Gastrocnemius medialis (tissue), 4 donors: ENCODE data around the gene KCMF1. TPM values are rescaled to one million over a fixed set of nuclear protein-coding genes. Genes with fewer than 3 reads are reported as not detected.
A peak's percentile ranks its signal among the peaks of the same experiment; 100 is the strongest.

ENCODE experiments used
- ATAC-seq, 2 donors: fragments of 150-250 bp; one replicate each; pipeline ENCODE4 v1.9.1; 2016
- DNase-seq, 2 donors: peaks; one replicate each; pipeline ENCODE4 v3.0.0-alpha.2; 2019
- H3K27ac ChIP-seq, 4 donors: fragments of 200-600 bp; sonication (generic); 1 replicate in 1 of 4; 2 replicates in 3 of 4; pipeline ENCODE4 v1.5.1; 2016 to 2018; ENCODE audit warnings: mild to moderate bottlenecking in 2 of 4, moderate library complexity in 1 of 4
- H3K27me3 ChIP-seq, 3 donors: fragments of 200-600 bp; sonication (generic) in 2 of 3; 1 replicate in 1 of 3; 2 replicates in 2 of 3; pipeline versions ENCODE4 v1.5.1 to v1.6.0; 2016 to 2019; ENCODE audit warnings: mild to moderate bottlenecking in 1 of 3, moderate library complexity in 1 of 3
- H3K36me3 ChIP-seq, 2 donors: fragments of 200-600 bp; sonication (generic) in 1 of 2; one replicate each; pipeline ENCODE4 v1.5.1; 2017 to 2018
- H3K4me1 ChIP-seq, 2 donors: fragments of 200-600 bp; sonication (generic) in 1 of 2; one replicate each; pipeline ENCODE4 v1.5.1; 2016 to 2017; ENCODE audit warnings: mild to moderate bottlenecking in 2 of 2
- H3K4me3 ChIP-seq, 4 donors: fragments of 200-600 bp; sonication (generic) in 3 of 4; 1 replicate in 1 of 4; 2 replicates in 3 of 4; pipeline ENCODE4 v1.5.1; 2016 to 2019; ENCODE audit warnings: mild to moderate bottlenecking in 2 of 4
- H3K9me3 ChIP-seq, 3 donors: fragments of 200-600 bp; sonication (generic) in 2 of 3; 1 replicate in 1 of 3; 2 replicates in 2 of 3; pipeline ENCODE4 v1.5.1; 2016 to 2019
- CTCF ChIP-seq, 5 experiments: fragments of 450-650 bp in 3 of 5; fragments of 200-600 bp in 2 of 5; sonication (generic) in 2 of 5; IDR thresholded peaks in 4 of 5; conservative IDR thresholded peaks in 1 of 5; 1 replicate in 4 of 5; 2 replicates in 1 of 5; pipeline ENCODE4 v1.5.1; 2016 to 2019; ENCODE audit warnings: antibody characterized with exemption in 5 of 5, mild to moderate bottlenecking in 3 of 5, moderate library complexity in 3 of 5
- POLR2A ChIP-seq, 2 donors: fragments of 450-650 bp; IDR thresholded peaks; one replicate each; pipeline ENCODE4 v1.6.1; 2017; ENCODE audit warnings: antibody characterized with exemption in 2 of 2, mild to moderate bottlenecking in 2 of 2, moderate library complexity in 2 of 2
- in situ Hi-C, 4 donors: fragments of 200-750 bp; cut with MboI; loops; one replicate each; pipeline versions ENCODE4 v1.15.0 to v1.8.0; 2017; ENCODE audit warnings: low sequenced_read_pairs in 4 of 4
- intact Hi-C: fragments of 100-400 bp; cut with DNase I; formaldehyde crosslinking; loops from one replicate; pipeline ENCODE4 v1.15.1; 2023; ENCODE audit warnings: low total_unique reads
- total RNA-seq, 4 donors: library from RNA; depleted of rRNA; stranded (reverse); fragments of >200 nt; gene quantifications; one replicate each; pipeline versions ENCODE4 v1.1.0 to v1.2.3, GENCODE V29; 2016

Gene KCMF1
- total RNA-seq, 4 donors from 2014 or later: 158 to 178 (median 165) TPM

- DNase-seq (no peak), ATAC-seq (no peak)
- in situ Hi-C loops: no loop called here
- no peaks in the 10 kb centered on the region for H3K27me3 ChIP-seq
- H3K27ac ChIP-seq: no peak overlapping the region
- intact Hi-C loops: no loop called here
- H3K4me3 ChIP-seq: no peak overlapping the region
- no peaks in the 10 kb centered on the region for H3K9me3 ChIP-seq
- TF ChIP-seq POLR2A (IDR thresholded peaks at IDR 0.05) (no peak), CTCF (IDR thresholded peaks at IDR 0.05 in 4 of 5, conservative IDR thresholded peaks at IDR 0.05 in 1 of 5) (no peak)
- peaks cover 21 to 23% of the 10 kb centered on the region in 2 donors for H3K4me1 ChIP-seq
- H3K36me3 ChIP-seq: peaks cover 0 to 3% of the 10 kb centered on the region in 2 donors
Measured at GRCh38 chr2:84965192-84965516, 5.8 kb upstream of the KCMF1 start.

GRCh38 chr2:84965827-84966226 is 5.1 kb upstream of the KCMF1 start:
- no peak for TF ChIP-seq POLR2A (IDR thresholded peaks at IDR 0.05)
- no peak for TF ChIP-seq CTCF (IDR thresholded peaks at IDR 0.05 in 4 of 5, conservative IDR thresholded peaks at IDR 0.05 in 1 of 5)
- H3K27me3 ChIP-seq: no peaks in the 10 kb centered on the region
- in situ Hi-C loops (no loop called here), intact Hi-C loops (no loop called here)
- DNase-seq: no peak
- no peaks in the 10 kb centered on the region for H3K9me3 ChIP-seq
- H3K36me3 ChIP-seq: peaks cover 0 to 3% of the 10 kb centered on the region in 2 donors
- peaks cover 21 to 24% of the 10 kb centered on the region in 2 donors for H3K4me1 ChIP-seq
- ATAC-seq: no peak
- no peak overlapping the region for H3K27ac ChIP-seq
- no peak overlapping the region for H3K4me3 ChIP-seq

- Histone ChIP-seq H3K27me3 (no peaks in the 10 kb centered on the region), H3K36me3 (peaks cover 0 to 3% of the 10 kb centered on the region in 2 donors), H3K4me1 (peaks cover 21 to 24% of the 10 kb centered on the region in 2 donors), H3K4me3 (no peak overlapping the region), H3K27ac (no peak overlapping the region), H3K9me3 (no peaks in the 10 kb centered on the region)
- in situ Hi-C loops (no loop called here), intact Hi-C loops (no loop called here)
- ATAC-seq (no peak), DNase-seq (no peak)
- no peak for TF ChIP-seq CTCF (IDR thresholded peaks at IDR 0.05 in 4 of 5, conservative IDR thresholded peaks at IDR 0.05 in 1 of 5)
- TF ChIP-seq POLR2A (IDR thresholded peaks at IDR 0.05): no peak
Measured at GRCh38 chr2:84966731-84967130, 4.2 kb upstream of the KCMF1 start.

GRCh38 chr2:84969511-84970209 is 1.3 kb upstream of the KCMF1 start:
- in situ Hi-C loops (no loop called here), intact Hi-C loops (loop anchor here (2.0 kb wide), 1 partner anchor 47 kb away; no protein-coding TSS in a partner anchor)
- Histone ChIP-seq H3K27ac (peak overlapping the region; percentile 92 to 99 (median 97)), H3K36me3 (peaks cover 0 to 3% of the 10 kb centered on the region in 2 donors), H3K9me3 (no peaks in the 10 kb centered on the region), H3K4me1 (peaks cover 38 to 40% of the 10 kb centered on the region in 2 donors), H3K4me3 (peak overlapping the region; percentile 81 to 96 (median 92)), H3K27me3 (no peaks in the 10 kb centered on the region)
- TF ChIP-seq CTCF (IDR thresholded peaks at IDR 0.05 in 4 of 5, conservative IDR thresholded peaks at IDR 0.05 in 1 of 5): no peak
- no peak for TF ChIP-seq POLR2A (IDR thresholded peaks at IDR 0.05)
- no peak for ATAC-seq
- no peak for DNase-seq
